Measurements from ENCODE around the gene ENO2. TPM values are rescaled to one million over a fixed set of nuclear protein-coding genes. Genes with fewer than 3 reads are reported as not detected.

The ENO2 gene
- total RNA-seq, 4 donors from 2014 or later: 5.0 to 8.0 (median 5.5) TPM

GRCh38 chr12:6937481-6938352 lies 23.3 kb downstream of the ENO2 start:
- H3K27me3 ChIP-seq: no peaks in the 10 kb centered on the region
- peak in 3 of 4 donors; percentile 29 to 82 (median 43) for TF ChIP-seq POLR2A (IDR thresholded peaks at IDR 0.05)
- TF ChIP-seq, protein P1, sequence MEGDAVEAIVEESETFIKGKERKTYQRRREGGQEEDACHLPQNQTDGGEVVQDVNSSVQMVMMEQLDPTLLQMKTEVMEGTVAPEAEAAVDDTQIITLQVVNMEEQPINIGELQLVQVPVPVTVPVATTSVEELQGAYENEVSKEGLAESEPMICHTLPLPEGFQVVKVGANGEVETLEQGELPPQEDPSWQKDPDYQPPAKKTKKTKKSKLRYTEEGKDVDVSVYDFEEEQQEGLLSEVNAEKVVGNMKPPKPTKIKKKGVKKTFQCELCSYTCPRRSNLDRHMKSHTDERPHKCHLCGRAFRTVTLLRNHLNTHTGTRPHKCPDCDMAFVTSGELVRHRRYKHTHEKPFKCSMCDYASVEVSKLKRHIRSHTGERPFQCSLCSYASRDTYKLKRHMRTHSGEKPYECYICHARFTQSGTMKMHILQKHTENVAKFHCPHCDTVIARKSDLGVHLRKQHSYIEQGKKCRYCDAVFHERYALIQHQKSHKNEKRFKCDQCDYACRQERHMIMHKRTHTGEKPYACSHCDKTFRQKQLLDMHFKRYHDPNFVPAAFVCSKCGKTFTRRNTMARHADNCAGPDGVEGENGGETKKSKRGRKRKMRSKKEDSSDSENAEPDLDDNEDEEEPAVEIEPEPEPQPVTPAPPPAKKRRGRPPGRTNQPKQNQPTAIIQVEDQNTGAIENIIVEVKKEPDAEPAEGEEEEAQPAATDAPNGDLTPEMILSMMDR (IDR thresholded peaks at IDR 0.05): peak; percentile 88 to 98 (median 97)

GRCh38 chr12:6938353-6939190 lies 24.2 kb downstream of the ENO2 start:
- Histone ChIP-seq H3K4me1 (peaks cover 32 to 86% (median 32%) of the 10 kb centered on the region in 3 donors), H3K27ac (peak overlapping the region; percentile 88 to 96 (median 94)), H3K27me3 (no peaks in the 10 kb centered on the region), H3K36me3 (peaks cover 19 to 69% (median 29%) of the 10 kb centered on the region in 3 donors), H3K4me3 (peak overlapping the region in 3 of 4 donors; percentile 62 to 79 (median 76)), H3K9me3 (no peaks in the 10 kb centered on the region)
- no peak for DNase-seq
- whole genome bisulfite sequencing, 2 donors: 72 to 83% methylated on average over 3 to 10 of the region's 32 CpGs
- intact Hi-C loops (cut with DNase I): no loop called here
- peak in 1 of 4 donors; percentile 11 for TF ChIP-seq POLR2A (IDR thresholded peaks at IDR 0.05)
- TF ChIP-seq, protein P1 (IDR thresholded peaks at IDR 0.05): no peak

More at GRCh38 chr12:6937481-6938352, 23.3 kb downstream of the ENO2 start:
- 0% methylated on average over 3 to 15 of the region's 80 CpGs for WGBS, 2 donors
- intact Hi-C loops (cut with DNase I): no loop called here
- Histone ChIP-seq H3K36me3 (peaks cover 19 to 74% (median 29%) of the 10 kb centered on the region in 3 donors), H3K4me3 (peak overlapping the region; percentile 47 to 79 (median 69)), H3K4me1 (peaks cover 24 to 86% (median 35%) of the 10 kb centered on the region in 3 donors), H3K27ac (peak overlapping the region; percentile 88 to 96 (median 94)), H3K9me3 (no peaks in the 10 kb centered on the region)
- DNase-seq: peak; percentile 67

DNA sequence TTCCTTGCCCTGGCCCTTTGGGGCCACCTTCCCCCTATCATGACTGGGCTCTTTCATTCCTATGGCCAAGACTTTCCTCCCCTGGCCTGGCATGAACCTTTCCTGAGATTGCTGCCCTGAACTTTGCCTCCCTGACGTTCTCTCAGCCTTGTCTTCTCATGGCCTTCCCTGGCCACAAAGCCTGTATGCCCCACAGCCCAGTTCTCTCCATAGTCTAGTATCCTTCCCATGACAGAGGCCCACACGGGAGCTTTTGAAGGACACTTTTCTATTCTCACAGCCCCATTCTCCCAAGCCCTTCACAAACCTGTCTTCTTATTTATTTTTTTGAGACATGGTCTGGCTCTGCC lies 24.8 kb downstream of the ENO2 start:
- no peak for DNase-seq
- H3K4me1 ChIP-seq: peaks cover 26 to 86% (median 33%) of the 10 kb centered on the region in 3 donors
- intact Hi-C loops (cut with DNase I): no loop called here
- no peak overlapping the region for H3K4me3 ChIP-seq
- peaks cover 19 to 63% (median 24%) of the 10 kb centered on the region in 3 donors for H3K36me3 ChIP-seq
- no peaks in the 10 kb centered on the region for H3K9me3 ChIP-seq
- H3K27me3 ChIP-seq: no peaks in the 10 kb centered on the region
- H3K27ac ChIP-seq: peak overlapping the region in 2 of 4 donors; percentile 95 to 96
- TF ChIP-seq, protein P1 (IDR thresholded peaks at IDR 0.05): no peak
- no peak for TF ChIP-seq POLR2A (IDR thresholded peaks at IDR 0.05)
- 72 to 76% methylated on average over 2 of the region's 2 CpGs for WGBS, 2 donors

- TF ChIP-seq POLR2A (IDR thresholded peaks at IDR 0.05): no peak
- TF ChIP-seq, protein P1 (IDR thresholded peaks at IDR 0.05): no peak
- Histone ChIP-seq H3K4me3 (no peak overlapping the region), H3K9me3 (no peaks in the 10 kb centered on the region), H3K36me3 (peaks cover 6 to 53% (median 11%) of the 10 kb centered on the region in 3 donors), H3K4me1 (peaks cover 37 to 86% (median 40%) of the 10 kb centered on the region in 3 donors), H3K27ac (peak overlapping the region in 2 of 4 donors; percentile 11 to 21), H3K27me3 (no peaks in the 10 kb centered on the region)
- 40 to 82% methylated on average over 1 to 3 of the region's 12 CpGs for WGBS, 2 donors
- intact Hi-C loops (cut with DNase I): no loop called here
- no peak for DNase-seq
Measured at GRCh38 chr12:6941267-6941666, 26.9 kb downstream of the ENO2 start.

Measured in esophagus squamous epithelium (tissue), 5 donors.